HG03565 (cell line): ENCODE measurements around the gene GCLM.

Source experiments
- ATAC-seq: cut with Tn5 transposase; IDR thresholded peaks from one replicate; pipeline ENCODE4 v1.9.1; 2021; ENCODE audit warnings: mild to moderate bottlenecking, moderate library complexity; ENCODE audit not compliant: unreplicated experiment

GCLM gene

DNA sequence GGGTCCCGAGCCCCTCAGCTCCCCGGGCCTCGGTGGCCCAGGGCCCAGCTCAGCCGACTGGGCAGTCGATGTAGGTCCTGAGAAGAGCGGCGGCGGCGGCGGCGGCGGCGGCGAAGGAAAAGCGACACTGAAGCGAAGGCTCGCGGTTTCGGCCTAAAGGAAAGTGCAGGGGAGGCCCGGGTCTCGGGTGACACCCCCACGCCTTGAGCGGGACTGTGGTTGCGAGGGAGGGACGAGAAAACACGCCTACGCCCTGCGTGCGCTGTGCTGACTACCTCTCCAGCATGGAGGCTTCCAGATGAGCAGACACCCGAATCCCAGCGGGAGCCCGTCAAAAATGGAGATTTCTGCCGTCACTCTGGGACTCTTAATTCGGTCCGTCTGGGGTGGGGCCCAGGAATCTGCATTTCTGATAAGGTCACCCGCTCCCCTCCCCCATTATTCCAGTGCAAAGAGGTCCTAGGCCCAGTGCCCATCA is 61.4 kb downstream of the GCLM start:
- ATAC-seq: peak; percentile 2

DNA sequence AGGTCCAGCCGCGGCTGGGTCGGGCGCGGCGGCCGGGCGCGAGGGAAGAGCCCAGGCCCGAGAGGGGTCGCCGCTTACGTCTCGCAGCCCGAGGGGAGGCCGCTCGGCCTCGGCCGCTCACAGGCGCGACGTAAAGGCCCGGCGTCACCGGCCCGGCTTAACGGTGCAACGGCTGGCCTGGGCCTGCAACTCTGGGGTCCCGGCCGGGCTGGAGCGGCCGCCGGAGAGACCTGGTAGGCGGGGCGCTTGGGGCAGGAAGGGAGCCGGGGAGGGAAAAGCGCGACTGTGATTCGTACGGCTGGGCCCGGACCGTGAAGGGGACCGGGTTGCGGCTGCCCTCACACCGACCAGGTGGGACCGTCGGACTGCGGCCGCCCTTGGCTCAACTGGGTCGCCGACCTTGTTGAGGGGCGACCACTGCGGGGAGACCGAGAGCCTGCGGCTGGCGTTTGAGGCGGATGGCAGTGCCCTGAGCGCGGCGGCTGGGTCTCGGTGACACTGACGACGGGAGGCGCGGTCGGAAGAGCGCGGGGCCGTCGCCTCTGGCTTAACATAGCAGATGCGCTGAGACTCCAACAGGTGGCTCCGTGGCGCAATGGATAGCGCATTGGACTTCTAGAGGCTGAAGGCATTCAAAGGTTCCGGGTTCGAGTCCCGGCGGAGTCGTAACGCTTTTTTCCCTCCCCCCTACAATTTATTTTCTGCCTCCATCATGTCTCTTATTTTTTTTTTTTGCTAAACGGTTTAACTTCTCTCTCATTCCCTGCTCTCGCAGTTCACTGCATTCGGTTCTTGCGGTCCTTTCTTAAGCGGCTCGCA is 62.0 kb downstream of the GCLM start:
- ATAC-seq: peak; percentile 65

DNA sequence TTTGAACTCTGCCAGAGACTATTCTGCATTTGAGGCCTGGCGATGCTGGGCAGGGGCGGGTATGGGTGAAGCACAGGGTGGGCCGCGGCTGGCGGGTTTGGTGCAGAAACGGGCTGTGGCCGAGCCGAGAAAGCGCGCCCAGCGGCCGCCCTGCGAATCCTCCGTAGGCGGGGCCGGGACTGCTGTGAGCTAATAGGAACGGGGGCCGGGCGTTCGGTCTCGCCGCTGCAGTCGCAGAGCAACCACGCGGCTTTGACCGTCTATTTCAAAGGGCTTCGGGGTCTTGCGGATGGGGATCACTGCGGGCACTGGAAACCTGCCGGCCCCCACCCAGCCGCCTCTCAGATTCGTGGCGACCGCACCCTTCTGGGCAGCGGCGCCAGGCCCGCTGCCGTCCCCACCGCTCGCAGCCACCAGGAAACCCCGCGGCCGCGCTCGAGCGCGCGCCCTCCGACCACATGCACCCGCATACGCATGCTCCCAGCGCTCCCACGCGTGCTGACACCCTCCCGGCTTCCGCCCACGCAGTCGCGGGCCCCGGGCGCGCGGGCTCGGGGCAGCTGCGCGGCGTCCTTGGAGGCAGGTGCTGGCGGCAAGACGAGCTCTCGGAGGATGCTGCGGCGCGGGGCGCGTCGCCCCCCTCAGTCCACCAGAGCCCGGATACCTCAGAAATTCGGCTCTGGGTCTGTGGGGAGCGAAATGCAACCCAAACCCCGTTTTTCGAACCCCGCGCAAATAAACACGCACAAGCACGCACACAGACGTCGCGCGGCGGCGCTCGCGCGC is 62.8 kb downstream of the GCLM start:
- peak; percentile 35 for ATAC-seq

DNA sequence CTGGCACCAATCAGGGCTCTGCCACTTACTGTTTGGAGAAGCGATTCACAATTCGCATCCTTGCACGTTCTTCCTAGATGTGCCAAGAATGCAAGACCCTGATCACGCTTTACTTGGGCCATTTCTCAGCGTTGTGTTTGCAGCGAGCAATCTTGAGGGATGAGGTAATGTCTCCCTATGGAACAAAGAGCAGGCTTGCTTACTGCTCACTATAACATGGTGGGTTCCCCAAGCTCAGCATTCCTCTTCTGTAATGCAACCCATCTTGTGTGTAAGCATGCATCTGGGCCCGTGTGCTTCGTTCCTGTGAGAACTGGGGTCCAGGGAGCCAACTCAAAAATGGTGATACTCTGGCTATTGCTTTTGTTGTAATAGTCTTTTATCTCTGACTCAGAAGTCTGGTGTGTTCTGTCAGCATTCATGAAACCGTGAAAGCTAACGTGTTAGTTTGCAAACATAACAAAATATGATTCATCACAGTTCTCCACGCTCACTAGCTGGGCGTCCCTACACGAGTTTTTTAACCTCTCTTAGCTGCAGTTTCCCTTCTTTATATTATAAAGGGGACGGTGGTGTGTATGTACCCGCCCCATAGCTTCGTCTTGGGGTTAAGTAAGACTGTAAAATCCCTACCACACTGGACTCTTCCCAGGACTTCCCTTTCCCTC is 63.6 kb downstream of the GCLM start:
- ATAC-seq: no peak

DNA sequence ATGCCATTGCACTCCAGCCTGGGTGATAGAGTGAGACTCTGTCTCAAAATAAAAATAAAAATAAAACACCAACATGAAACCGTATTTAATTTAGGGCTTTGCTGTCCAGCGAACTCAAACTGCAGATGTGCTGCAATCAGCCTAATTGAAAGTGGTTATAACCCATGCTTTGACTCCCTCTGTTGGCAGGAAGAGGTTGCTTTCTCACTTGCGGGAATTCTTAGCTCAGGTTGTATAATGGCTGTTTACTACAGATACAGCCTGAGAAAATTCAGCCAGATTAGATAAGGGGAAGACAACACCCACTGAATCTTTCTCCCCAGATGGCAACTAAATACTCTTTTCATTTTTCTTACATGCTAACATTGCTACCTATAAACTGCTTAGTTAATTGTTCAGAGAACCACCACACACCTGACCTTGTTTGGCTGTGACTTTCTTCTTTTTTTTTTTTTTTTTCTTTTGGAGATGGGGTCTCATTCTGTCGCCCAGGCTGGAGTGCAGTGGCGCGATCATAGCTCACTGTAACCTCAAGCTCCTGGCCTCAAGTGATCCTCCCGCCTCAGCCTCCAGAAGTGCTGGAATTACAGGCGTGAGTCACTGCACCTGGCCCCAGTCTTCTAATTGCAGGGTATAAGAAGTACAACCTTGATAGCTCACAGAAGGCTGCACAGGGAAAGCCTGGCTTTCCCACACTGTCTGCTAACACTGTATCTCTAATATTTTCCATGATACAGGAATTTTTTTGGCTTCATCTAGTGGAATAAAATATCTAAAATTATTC is 64.8 kb downstream of the GCLM start:
- ATAC-seq: peak; percentile 21

DNA sequence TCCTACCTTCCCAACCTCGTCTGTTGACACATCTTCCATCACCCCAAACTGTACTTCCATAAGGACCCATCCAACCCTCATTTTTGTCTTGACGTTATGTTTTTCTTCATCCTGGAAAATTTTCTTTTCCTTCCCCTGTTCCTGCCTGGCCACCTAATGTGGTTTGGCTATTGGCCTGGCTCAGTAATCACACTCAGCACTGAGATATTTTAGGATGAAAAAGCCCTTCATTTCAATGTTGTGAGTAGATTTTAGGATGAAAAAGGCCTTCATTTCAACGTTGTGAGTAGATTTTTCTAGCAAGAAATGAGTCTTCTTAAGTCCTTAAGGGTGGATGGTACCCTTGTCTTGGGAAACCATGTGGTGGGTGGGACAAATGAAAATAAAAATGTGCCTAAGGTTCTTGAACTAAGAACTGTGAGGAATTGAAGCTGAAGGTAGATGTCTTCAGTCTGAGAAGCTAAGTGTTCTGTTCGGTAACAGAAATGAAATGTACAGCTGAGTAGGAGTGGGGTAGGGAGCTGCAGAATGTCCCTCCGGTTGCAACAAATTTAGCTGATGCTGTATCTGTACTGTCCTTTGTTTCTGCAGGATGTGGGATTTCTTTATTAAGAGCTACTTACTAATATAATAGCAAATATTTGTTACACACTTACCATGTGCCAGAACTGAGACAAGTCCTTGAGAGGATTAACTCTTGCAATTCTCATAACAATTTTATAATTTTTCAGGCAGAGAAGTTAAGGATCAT is 66.3 kb downstream of the GCLM start:
- no peak for ATAC-seq

DNA sequence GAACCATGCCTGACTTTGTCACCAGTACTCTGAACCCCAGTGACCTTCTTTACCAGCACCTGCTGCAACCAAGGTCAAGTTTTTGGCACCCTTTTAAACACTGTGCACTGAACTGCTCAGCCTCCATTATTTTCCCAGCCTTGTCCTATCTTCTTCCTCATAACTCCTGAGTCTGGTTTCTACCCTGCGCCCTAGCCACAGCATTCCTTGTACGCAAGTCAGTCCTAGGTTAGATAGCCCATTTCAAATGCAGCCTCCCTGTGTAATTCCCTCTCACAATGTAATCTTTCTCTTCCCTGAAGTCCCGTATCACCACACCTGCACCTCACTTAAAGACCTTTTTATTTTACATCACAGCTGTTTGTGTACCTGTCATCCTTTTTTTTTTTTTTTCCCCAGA is 67.5 kb downstream of the GCLM start:
- no peak for ATAC-seq

DNA sequence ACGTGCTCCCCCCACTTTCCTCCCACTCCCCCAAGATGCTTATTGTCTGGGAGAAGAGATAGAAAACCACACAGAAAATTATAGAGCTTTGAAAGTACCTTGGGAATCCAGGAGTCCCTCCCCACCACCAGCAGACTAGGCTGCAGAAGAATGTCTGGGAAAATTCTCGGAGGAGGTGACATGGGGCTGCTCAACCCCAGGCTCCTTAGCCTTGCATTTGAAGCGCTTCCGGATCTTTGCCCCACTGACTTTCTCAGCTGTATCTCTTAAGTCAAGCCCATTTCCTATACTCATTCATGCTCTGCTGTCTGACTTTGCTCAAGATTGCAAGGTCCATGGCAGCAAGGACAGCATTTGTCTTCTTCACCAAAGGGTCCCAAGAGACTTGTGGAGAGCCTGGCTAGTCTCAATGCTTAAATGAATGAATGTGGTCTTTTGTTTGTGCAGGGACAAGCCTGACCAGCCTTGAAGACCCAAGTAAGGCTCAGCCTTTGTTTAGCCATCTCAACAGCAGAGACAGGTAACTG is 68.2 kb downstream of the GCLM start:
- no peak for ATAC-seq

DNA sequence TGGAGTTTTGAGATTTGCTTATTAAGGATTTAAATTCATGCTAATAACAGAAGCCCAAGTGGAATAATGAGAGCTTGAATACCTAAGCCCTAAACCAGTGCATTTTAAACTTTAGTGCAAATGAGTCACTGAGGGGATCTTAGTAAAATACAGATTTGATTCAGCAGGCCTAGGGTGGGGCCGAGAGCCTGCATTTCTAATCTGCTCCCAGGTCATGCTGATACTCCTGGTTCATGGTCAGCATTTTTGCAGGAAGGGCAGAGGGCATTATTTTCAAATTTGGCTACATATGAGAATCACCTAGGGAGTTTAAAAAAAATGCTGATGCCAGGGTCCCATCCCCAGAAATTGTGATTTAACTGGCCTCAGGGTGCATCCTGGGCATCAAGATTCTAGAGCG is 69.5 kb downstream of the GCLM start:
- no peak for ATAC-seq

DNA sequence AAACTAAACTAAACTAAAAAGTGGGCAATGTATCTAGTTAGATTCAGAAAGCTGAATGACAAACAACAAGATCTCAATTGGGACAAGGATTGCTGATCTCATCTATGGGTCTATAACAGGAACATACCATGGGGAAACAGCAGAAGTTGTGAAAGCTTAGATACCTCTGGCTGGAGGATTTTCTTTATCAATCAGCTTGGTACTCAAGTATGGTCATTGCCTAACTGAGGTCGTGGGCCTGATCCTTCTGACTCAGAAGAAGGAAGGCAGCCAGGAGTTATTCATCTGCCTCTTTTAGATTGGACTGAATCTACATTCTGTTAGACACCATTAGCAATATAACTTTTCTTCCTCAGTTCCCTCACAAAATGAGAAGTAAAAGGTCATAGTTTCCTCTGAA is 69.9 kb downstream of the GCLM start:
- ATAC-seq: no peak

DNA sequence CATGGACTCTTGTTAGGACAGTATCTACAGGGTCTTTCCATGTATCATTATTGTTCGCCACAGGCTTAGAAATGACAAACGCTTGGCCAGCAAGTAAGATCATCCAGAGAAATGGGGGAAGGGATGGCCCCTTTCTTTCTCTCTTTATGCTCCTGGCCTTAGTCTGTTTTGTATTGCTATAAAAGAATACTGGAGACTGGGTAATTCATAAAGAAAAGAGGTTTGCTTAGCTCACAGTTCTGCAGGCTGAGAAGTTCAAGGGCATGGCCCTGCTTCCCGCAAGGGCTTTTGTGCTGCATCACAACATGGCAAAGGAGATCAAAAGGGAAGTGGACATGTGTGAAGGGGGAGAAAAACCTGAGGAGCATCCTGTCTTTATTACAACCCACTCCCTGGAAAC is 71.3 kb downstream of the GCLM start:
- ATAC-seq: no peak
